ENCODE data around the gene PWWP2B. TPM values are rescaled to one million over a fixed set of nuclear protein-coding genes. Genes with fewer than 3 reads are reported as not detected.
"Not testable (repeated sequence)": the region's sequence is repeated elsewhere in the genome, so short reads cannot be mapped to it uniquely, and the experiment has no call there.

The PWWP2B gene
- polyA plus RNA-seq, 2 of the 4 experiments (the other 2 are of a cell fraction), result 2.8 to 7.3 TPM

DNA sequence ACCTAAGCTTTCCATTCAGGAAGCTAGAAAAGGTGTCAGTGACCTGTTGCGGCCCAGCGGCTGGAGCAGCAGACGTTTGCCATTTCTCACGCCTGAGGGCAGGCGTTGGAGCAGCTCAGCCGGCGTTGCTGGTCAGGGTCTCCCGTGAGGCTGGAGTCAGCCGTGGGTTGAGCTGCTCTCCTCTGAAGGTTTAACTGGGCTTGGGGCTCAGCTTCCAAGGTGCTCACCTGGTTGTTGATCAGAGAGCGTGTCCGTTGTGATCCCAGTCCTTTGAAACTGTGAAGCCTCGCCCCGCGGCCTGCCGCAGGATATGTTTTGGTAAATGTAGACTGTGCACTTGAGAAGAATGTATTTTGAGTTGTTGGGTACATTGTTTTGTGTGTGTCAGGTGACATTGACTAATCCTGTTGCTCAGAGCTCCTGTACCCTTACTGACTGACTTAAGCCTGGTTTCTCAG is 20.6 kb upstream of the PWWP2B start:
- FAIRE-seq (no peak), ATAC-seq (peak in 1 of 2 experiments; percentile 19; a peak in 1 of 6 replicates), DNase-seq (ENCODE audit: low read depth in 1 of 2, low spot score in 1 of 2) (no peak)
- Histone ChIP-seq H3K4me2 (no peak overlapping the region), H3K4me3 (no peak overlapping the region), H3K27ac (no peak overlapping the region), H3K9me3 (0 out of 3 replicates have a peak, but pooled peaks cover 2% of the 10 kb centered on the region), H3K4me1 (no peaks in the 10 kb centered on the region)
- WGBS (ENCODE audit: missing lambda C conversion rate), result 84% methylated on average over 13 of the region's 15 CpGs
- TF ChIP-seq MYC (IDR thresholded peaks at IDR 0.05; ENCODE audit: borderline replicate concordance, low read length) (no peak), CHD2 (IDR thresholded peaks at IDR 0.05; ENCODE audit: low read length, partially characterized antibody) (no peak), GATA3 (IDR thresholded peaks at IDR 0.05; ENCODE audit: borderline replicate concordance) (no peak), FOSB (CRISPR knock-in tag; IDR thresholded peaks at IDR 0.05) (no peak), BHLHE40 (IDR thresholded peaks at IDR 0.05; ENCODE audit: low read depth, low read length) (no peak), ESRRA (IDR thresholded peaks at IDR 0.05; ENCODE audit: borderline replicate concordance, low read length) (no peak), RFX5 (IDR thresholded peaks at IDR 0.05) (no peak), CTCF (IDR thresholded peaks at IDR 0.05) (no peak), KDM5A (IDR thresholded peaks at IDR 0.05) (no peak), NR3C1 (IDR thresholded peaks at IDR 0.05) (no peak), RCOR1 (IDR thresholded peaks at IDR 0.05; ENCODE audit: low read depth, low read length) (no peak)
- ChIA-PET CTCF (interaction anchor here (1.1 to 1.6 kb wide), 3 partner anchors 9 to 153 kb away, joined by 3 to 4 read pairs (median 3); no protein-coding TSS in a partner anchor), POLR2A (no interaction called here)

- Histone ChIP-seq H3K4me2 (no peak overlapping the region), H3K9me3 (0 out of 3 replicates have a peak, but pooled peaks cover 8% of the 10 kb centered on the region), H3K4me3 (no peak overlapping the region), H3K4me1 (no peaks in the 10 kb centered on the region), H3K27ac (no peak overlapping the region)
- TF ChIP-seq NFE2L2 (conservative IDR thresholded peaks at IDR 0.05; ENCODE audit: low read length) (no peak), GATA3 (IDR thresholded peaks at IDR 0.05; ENCODE audit: borderline replicate concordance) (no peak), HOXA7 (CRISPR knock-in tag; IDR thresholded peaks at IDR 0.05) (no peak), RAD21 (conservative IDR thresholded peaks at IDR 0.05 in 1 of 2, IDR thresholded peaks at IDR 0.05 in 1 of 2) (no peak), CBX2 (IDR thresholded peaks at IDR 0.05; ENCODE audit: borderline replicate concordance, low read depth) (no peak), KDM1A (IDR thresholded peaks at IDR 0.05; ENCODE audit: low read depth) (no peak)
- TF ChIP-seq, protein P1, sequence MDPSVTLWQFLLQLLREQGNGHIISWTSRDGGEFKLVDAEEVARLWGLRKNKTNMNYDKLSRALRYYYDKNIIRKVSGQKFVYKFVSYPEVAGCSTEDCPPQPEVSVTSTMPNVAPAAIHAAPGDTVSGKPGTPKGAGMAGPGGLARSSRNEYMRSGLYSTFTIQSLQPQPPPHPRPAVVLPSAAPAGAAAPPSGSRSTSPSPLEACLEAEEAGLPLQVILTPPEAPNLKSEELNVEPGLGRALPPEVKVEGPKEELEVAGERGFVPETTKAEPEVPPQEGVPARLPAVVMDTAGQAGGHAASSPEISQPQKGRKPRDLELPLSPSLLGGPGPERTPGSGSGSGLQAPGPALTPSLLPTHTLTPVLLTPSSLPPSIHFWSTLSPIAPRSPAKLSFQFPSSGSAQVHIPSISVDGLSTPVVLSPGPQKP (IDR thresholded peaks at IDR 0.05; ENCODE audit: low read depth, low read length), result no peak
- POLR2A ChIA-PET, result no interaction called here
- 88% methylated on average over 7 of the region's 7 CpGs for WGBS (ENCODE audit: missing lambda C conversion rate)
- DNase-seq (ENCODE audit: low read depth in 1 of 2, low spot score in 1 of 2), result no peak
- no peak for ATAC-seq
- CTCF ChIA-PET, result interaction anchor here (1.0 to 1.6 kb wide), 3 partner anchors 10 to 153 kb away, joined by 3 to 4 read pairs (median 4); no protein-coding TSS in a partner anchor
- no peak for FAIRE-seq
Measured at GRCh38 chr10:132377326-132377725, 19.7 kb upstream of the PWWP2B start.

GRCh38 chr10:132379026-132379425 is 18.0 kb upstream of the PWWP2B start:
- H3K27ac ChIP-seq; DNase-seq (ENCODE audit: low read depth in 1 of 2, low spot score in 1 of 2); CTCF ChIA-PET; POLR2A ChIA-PET; H3K4me1 ChIP-seq; ATAC-seq; H3K9me3 ChIP-seq; H3K4me3 ChIP-seq; H3K4me2 ChIP-seq; FAIRE-seq: not testable (repeated sequence)
- WGBS (ENCODE audit: missing lambda C conversion rate), result 86% methylated on average over 16 of the region's 16 CpGs

DNA sequence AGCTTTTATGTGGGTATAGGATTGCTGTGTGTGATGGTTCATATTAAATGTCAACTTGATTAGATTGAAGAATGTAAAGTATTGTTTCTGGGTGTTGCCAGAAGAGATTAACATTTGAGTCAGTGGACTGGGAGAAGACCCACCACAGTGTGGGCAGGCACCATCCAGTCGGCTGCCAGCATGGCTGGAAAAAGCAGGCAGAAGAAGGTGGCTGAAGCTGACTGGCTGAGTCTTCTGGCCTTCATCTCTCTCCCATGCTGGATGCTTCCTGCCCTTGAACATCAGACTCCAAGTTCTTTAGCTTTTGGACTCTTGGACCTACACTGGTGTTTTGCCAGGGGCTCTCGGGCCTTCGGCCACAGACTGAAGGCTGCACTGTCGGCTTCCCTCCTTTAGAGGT is 16.0 kb upstream of the PWWP2B start:
- ATAC-seq; H3K9me3 ChIP-seq; H3K4me1 ChIP-seq; POLR2A ChIA-PET; H3K27ac ChIP-seq; DNase-seq (ENCODE audit: low read depth in 1 of 2, low spot score in 1 of 2); H3K4me3 ChIP-seq; FAIRE-seq; H3K4me2 ChIP-seq: not testable (repeated sequence)
- CTCF ChIA-PET, result interaction anchor here (0.9 to 2.1 kb wide), 5 partner anchors 11 to 151 kb away, joined by 3 to 9 read pairs (median 5); no protein-coding TSS in a partner anchor
- WGBS (ENCODE audit: missing lambda C conversion rate), result 86% methylated on average over 4 of the region's 4 CpGs
